ENCODE results near the gene DHX29.

DHX29 gene

GRCh38 chr5:55316289-55316688, 8.8 kb upstream of the DHX29 start:
- DNase-seq, result no peak

DNA sequence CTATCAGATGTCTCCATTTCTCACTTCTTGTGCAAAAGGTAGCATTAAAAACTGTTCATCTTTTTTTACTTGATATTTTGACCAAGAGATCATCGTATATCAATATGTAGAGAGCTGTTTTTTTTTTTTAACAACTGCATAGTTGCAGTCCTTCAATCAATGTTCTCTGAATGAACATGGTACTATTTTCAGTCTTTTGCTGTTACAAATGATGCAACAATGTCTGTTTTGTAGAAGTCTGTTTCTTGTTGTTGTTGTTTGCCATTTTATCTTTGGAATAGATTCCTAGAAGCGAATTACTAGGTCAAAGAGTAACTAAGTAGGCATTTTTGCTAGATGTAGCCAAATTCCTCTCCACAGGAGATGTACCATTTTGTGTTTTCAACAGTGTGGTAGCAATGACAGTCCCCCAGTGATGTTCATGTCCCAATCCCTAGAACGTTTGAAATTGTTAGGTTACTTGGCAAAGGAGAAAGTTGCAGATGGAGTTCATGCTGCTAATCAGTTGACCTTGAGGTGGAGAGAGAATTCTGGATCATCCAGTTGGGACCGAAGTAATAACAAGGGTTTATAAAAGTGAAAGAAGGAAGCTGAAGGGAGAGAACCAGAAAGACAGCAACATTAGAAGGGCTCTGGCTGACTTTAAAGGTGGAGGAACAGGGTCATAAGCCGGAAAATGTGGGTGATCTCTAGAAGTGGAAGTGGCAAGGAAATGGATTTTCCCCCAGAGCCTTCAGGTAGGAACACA, 6.5 kb upstream of the DHX29 start:
- no peak for DNase-seq

- peak in 1 of 2 donors; percentile 35 for DNase-seq
These were observed 851 bp upstream of the DHX29 start for GRCh38 chr5:55308254-55308836.

- no peak for DNase-seq
These were observed 682 bp downstream of the DHX29 start for GRCh38 chr5:55306641-55307382.

GRCh38 chr5:55305345-55305744, 2.1 kb downstream of the DHX29 start:
- DNase-seq, result no peak

DNA sequence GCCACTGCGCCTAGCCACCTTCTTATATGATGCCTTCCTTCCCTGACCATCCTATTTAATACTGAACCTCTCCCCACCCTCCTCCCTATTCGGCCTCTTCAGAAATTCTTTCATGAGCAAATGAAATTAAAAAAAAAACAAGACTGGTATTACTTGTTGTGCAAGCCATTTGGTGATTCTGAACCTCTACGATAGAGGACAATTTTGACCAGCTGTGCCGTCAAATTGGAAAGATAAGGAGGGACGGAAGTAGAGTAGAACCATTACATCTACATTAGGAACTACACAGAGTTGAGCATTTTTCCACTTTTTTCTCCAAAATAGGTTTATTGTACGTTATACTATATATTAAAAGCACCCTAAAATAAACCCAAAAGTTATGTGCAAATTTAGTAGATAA, 2.9 kb downstream of the DHX29 start:
- no peak for DNase-seq

DNA sequence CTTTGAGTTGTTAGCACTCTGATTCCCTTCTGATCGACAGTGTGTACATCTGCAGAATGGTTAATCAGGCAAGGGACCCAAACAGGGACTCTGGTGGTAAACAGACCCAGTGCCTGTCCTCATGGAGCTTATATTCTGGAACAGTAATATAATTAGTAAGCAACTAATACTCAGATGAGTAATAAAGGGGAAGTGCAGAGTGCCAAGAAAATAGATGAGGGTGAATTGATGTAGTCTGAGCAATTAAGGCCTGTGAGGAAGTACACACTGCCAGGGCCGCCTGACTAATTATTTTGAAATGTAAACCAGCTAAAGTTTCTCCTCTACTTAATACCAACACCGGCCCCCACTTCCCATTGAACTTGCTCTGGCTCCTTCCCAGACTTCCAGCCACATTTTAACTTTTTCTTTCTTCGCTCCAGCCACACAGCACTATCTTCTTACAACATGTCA, 4.2 kb downstream of the DHX29 start:
- no peak for DNase-seq

- no peak for DNase-seq
These were observed 6.6 kb downstream of the DHX29 start for GRCh38 chr5:55300890-55301289.

GRCh38 chr5:55294935-55295334, 12.6 kb downstream of the DHX29 start:
- DNase-seq, result no peak

GRCh38 chr5:55290991-55291390, 16.5 kb downstream of the DHX29 start:
- DNase-seq, result no peak

DNA sequence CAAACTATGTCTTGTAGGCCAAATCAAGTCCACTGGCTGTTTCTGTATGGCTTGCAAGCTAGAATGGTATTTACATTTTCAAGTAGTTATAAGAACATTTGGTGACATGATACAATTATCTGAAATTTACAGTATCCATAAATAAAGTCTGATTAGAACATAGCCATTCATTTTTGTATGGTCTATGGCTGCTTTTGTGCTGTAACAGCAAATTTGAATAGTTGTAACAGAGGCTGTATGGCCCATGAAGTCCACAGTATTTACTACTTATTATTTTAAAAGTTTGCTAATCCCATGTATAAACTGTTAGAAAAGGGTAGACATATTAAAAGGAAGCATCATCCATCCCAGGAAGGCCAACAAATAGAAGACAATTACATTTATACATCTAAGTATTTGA, 17.7 kb downstream of the DHX29 start:
- no peak for DNase-seq

DNA sequence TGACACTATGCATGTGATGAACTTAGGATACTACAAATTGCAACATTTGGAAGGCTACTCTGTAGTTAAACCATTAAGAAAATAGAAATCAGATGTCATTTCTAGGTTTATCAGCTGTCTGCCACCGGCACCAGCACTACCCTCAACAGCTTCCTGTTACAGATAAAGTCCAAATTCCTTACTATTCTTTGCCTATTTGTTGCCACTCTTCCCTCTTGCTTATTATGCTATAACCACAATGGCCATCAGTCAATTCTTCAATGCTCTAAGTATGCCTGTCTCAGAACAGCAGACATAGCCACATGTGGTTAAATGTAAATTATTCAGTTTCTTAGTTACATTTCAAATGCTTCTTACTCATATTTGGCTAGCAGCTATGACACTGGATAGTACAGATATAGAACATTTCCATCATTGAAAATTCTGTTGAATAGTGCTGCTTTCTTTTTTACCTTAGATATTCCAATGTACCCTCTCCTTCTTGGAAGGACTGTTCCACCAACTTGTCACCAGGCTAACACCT, 21.0 kb downstream of the DHX29 start:
- DNase-seq, result no peak

GRCh38 chr5:55278778-55279177, 28.7 kb downstream of the DHX29 start:
- no peak for DNase-seq

DNA sequence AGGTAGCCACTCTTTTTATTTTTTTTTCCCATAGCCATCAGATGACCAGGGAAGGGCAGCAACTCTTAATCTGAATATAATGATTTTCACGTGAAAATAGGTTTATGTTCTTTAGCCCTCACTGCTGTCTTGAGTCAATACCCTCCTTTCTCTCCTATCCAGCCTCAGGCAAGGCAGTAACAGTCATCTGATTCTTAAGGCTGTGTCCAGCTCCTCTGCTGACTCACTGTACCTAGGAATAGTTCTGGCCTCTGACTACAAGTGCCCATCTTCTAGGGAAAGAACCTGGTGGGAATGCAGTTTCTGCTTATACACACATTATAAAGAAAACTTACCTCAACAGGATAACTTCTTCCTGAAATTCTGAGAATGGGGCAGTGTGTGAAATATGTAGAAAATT, 30.7 kb downstream of the DHX29 start:
- DNase-seq, result no peak

GRCh38 chr5:55258339-55258738, 49.2 kb downstream of the DHX29 start:
- DNase-seq, result no peak

DNA sequence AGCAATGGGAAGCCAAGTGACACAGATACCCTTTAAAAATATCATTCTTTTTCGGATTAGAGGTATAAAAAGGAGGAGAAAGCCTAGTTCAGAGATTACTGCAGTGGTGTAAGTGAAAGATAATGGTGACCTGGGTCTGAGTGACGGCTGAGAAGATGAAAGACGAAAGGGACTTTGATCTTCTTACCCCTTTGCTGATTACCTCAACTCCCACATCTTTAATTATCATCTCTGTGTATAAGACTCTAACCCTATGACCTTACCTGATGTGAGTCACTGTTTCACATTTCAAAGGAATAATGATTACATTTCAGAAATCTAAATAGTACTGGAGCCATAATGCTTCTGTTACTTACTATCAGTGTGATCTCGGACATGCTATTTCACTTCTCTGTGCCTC, 52.7 kb downstream of the DHX29 start:
- no peak for DNase-seq

DNA sequence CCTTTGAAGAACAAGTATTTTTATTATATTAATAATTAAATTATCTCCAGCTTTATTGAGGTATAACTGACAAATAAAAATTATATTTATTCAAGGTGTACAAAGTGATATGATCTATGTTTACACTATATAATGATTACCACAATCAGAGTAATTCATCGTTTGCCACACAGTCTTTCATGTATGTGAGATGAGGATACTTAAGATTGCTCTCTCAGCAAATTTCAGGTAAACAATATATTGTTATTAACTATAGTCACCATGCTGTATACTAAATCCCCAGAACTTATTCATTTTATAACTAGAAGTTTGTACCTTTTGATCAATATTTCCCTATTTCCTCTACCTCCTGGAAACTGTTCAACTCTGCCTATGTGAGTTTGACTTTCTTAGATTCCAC, 57.4 kb downstream of the DHX29 start:
- no peak for DNase-seq

DNA sequence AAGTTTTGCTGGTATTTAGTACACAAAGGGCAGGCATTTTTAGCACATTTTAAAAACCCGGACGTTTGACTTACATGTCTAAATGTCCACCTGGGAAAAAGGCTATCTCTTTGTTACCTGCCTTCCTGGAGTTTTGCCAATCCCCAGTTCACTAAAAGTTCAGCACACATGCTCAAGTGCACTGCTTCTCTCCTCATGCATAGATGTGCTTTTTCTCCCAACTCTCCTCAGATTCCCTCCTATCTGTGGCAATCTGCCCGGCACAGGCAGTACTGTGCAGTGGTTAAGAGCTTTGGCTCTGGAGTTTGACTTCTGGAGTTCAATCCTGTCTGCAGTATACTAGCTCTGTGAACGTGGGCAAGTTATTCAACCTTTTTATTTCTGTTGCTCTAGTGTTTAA, 65.7 kb downstream of the DHX29 start:
- DNase-seq, result no peak

DNA sequence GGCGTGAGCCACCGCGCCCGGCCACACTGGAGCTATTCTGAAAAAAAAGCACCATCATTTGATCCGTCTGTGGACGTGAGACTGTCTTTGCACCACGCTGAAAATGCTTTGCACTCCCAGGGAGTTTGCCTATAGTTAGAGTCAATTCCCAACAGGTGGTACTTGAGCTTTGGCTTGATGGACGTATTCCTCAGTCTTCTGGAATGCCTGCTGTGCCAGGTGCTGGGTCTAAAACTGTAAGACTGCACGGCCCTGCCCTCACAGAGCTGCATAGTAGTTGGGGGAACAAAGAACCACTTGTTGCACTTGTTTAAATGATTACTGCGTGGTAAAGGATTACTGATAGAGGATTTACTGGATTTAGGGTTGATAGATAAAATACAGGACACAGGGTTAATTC, 70.7 kb downstream of the DHX29 start:
- no peak for DNase-seq

GRCh38 chr5:55234121-55234700, 73.3 kb downstream of the DHX29 start:
- DNase-seq, result no peak

DNA sequence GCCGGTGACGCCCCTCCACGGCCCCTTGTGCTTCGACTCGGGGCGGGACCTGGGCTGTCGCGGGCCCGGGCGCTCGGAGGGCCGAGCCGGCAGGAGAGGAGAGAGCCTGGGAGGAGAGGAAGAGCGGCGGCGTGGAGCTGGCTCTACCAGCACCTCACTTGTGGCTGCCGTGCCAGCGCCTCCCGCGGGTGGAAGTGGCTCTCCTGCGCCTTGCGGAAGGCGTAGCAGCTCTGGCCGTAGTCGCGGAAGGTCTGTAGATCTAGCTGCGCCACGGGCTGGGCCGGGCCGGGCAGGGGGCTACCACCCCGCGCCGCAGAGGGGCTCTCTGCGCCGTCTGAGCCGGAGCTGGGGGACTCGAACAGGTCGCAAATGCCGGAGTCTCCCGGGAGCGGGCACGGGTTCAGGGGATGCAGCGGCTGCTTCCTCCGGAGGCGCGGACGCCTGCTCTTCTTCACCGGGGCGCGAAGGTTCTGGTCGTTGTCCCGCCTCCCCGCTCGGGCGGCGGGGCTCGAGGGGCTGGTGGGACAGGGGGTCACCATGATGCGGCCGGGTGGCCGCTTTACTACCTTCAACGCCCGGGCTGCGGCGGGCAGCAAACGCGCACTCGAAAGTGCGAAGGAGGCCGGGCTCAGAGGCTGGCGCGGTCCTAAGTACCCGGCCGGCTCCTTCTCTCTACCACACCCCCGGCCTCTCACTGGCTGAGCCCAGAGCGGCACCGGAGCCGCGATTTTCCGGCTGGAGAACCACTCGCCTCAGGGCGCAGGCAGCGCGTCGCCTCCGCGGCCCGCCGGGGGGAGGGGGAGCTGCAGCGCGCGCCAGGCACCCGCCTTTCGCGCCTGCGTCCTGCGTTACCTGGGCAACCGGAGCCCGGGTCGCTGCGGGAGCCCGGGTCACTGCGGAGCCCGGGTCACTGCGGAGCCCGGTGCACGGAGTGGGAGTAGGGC, 74.2 kb downstream of the DHX29 start, which contains the start of gene CCNO:
TSS of gene CCNO (minus strand) at position 624 of the 944 bp plus-strand sequence. CDS start at position 539, 85 bp downstream.
- DNase-seq, result peak; percentile 59 to 77
